ENCODE results near the gene MEX3A. TPM values are rescaled to one million over a fixed set of nuclear protein-coding genes. Genes with fewer than 3 reads are reported as not detected.

The MEX3A gene
- total RNA-seq, 1 experiment from 2014 or later, result 79.1 TPM

GRCh38 chr1:156123356-156124196 lies 41.3 kb upstream of the MEX3A start:
- no peaks in the 10 kb centered on the region for H3K27me3 Mint-ChIP-seq (ENCODE audit: low read depth)
- H3K9me3 Mint-ChIP-seq, result no peaks in the 10 kb centered on the region
- ChIA-PET CTCF (interaction anchor here (1.0 to 28.0 kb wide), 19 partner anchors 9 to 189 kb away, joined by 3 to 1176 read pairs (median 6); partner anchors contain the start of genes KHDC4, LMNA, MEX3A and PMF1), POLR2A (interaction anchor here (0.7 to 2.3 kb wide), 5 partner anchors 9 to 27 kb away, joined by 3 to 8 read pairs (median 6); partner anchors contain the start of gene LMNA)
- peaks cover 57% of the 10 kb centered on the region for H3K4me1 Mint-ChIP-seq
- peak overlapping the region; percentile 42 for H3K4me3 Mint-ChIP-seq
- DNase-seq (ENCODE audit: low spot score) (peak; percentile 68), ATAC-seq (peak; percentile 56)
- no peaks in the 10 kb centered on the region for H3K36me3 Mint-ChIP-seq
- peak overlapping the region; percentile 73 for H3K27ac Mint-ChIP-seq
- no peak for TF ChIP-seq PRRX2 (CRISPR knock-in tag; IDR thresholded peaks at IDR 0.05)
- no peak for TF ChIP-seq MXD4 (CRISPR knock-in tag; IDR thresholded peaks at IDR 0.05; ENCODE audit: borderline replicate concordance)
- TF ChIP-seq IRF1 (CRISPR knock-in tag; IDR thresholded peaks at IDR 0.05), result no peak
- TF ChIP-seq ZNF532 (CRISPR knock-in tag; IDR thresholded peaks at IDR 0.05; ENCODE audit: borderline replicate concordance), result no peak
- TF ChIP-seq NR1H2 (CRISPR knock-in tag; IDR thresholded peaks at IDR 0.05), result no peak
- no peak for TF ChIP-seq HMGA2 (CRISPR knock-in tag; IDR thresholded peaks at IDR 0.05)
- no peak for TF ChIP-seq CREM (CRISPR knock-in tag; IDR thresholded peaks at IDR 0.05)
- TF ChIP-seq ETV6 (CRISPR knock-in tag; IDR thresholded peaks at IDR 0.05), result no peak
- TF ChIP-seq ZSCAN18 (CRISPR knock-in tag; IDR thresholded peaks at IDR 0.05), result no peak
- TF ChIP-seq FOXK1 (CRISPR knock-in tag; IDR thresholded peaks at IDR 0.05), result 0 out of 2 replicates have a peak, but pooled peaks have one; percentile 47
- no peak for TF ChIP-seq ZNF121 (CRISPR knock-in tag; IDR thresholded peaks at IDR 0.05)
- TF ChIP-seq ERG (CRISPR knock-in tag; IDR thresholded peaks at IDR 0.05), result no peak
- TF ChIP-seq EMX1 (CRISPR knock-in tag; IDR thresholded peaks at IDR 0.05), result no peak
- peak; percentile 16; the same call in 1 of the 2 replicates for TF ChIP-seq CTCF (IDR thresholded peaks at IDR 0.05)
- TF ChIP-seq FOXP4 (CRISPR knock-in tag; IDR thresholded peaks at IDR 0.05), result no peak
- TF ChIP-seq ZNF423 (CRISPR knock-in tag; IDR thresholded peaks at IDR 0.05), result no peak
- no peak for TF ChIP-seq FOXJ3 (CRISPR knock-in tag; IDR thresholded peaks at IDR 0.05; ENCODE audit: borderline replicate concordance)
- no peak for TF ChIP-seq TEAD4 (CRISPR knock-in tag; IDR thresholded peaks at IDR 0.05)
- TF ChIP-seq CBFB (CRISPR knock-in tag; IDR thresholded peaks at IDR 0.05; ENCODE audit: low read depth), result no peak
- 0 out of 2 replicates have a peak, but pooled peaks have one; percentile 47 for TF ChIP-seq GABPB1 (CRISPR knock-in tag; IDR thresholded peaks at IDR 0.05)
- no peak for TF ChIP-seq ZNF396 (CRISPR knock-in tag; IDR thresholded peaks at IDR 0.05; ENCODE audit: borderline replicate concordance)
- no peak for TF ChIP-seq TP53 (CRISPR knock-in tag; IDR thresholded peaks at IDR 0.05)
- TF ChIP-seq NFE2L1 (CRISPR knock-in tag; IDR thresholded peaks at IDR 0.05), result 0 out of 2 replicates have a peak, but pooled peaks have one; percentile 26
- no peak for TF ChIP-seq TEAD1 (CRISPR knock-in tag; IDR thresholded peaks at IDR 0.05)

Measured in WTC11 (cell line).